Right lobe of liver (tissue), 6 donors: ENCODE data around the gene CADM2. TPM values are rescaled to one million over a fixed set of nuclear protein-coding genes. Genes with fewer than 3 reads are reported as not detected.

ENCODE experiments used
- ATAC-seq, 4 donors: fragments of 200-7000 bp; cut with Tn5 transposase; one replicate each; pipeline ENCODE4 v1.9.1; 2020; ENCODE audit warnings: mild to moderate bottlenecking in 4 of 4, moderate library complexity in 4 of 4
- DNase-seq, 3 donors: peaks; one replicate each; pipeline ENCODE4 v3.0.0-alpha.2; 2020
- H3K27ac ChIP-seq, 3 donors: fragments of 200-600 bp; one replicate each; pipeline ENCODE4 v1.8.0; 2022
- H3K27me3 ChIP-seq, 2 donors: fragments of 200-600 bp; one replicate each; pipeline ENCODE4 v1.8.0; 2022
- H3K36me3 ChIP-seq, 4 donors: fragments of 200-600 bp; sonication (generic) in 1 of 4; one replicate each; pipeline versions ENCODE4 v1.5.1 to v1.8.0; 2017 to 2022; ENCODE audit warnings: control low read depth in 1 of 4
- H3K4me1 ChIP-seq, 4 donors: fragments of 200-600 bp; sonication (generic) in 1 of 4; one replicate each; pipeline versions ENCODE4 v1.5.1 to v1.8.0; 2017 to 2022; ENCODE audit warnings: control low read depth in 1 of 4
- H3K4me3 ChIP-seq, 3 donors: fragments of 200-600 bp; one replicate each; pipeline ENCODE4 v1.8.0; 2022
- H3K9me3 ChIP-seq, 4 donors: fragments of 200-600 bp; sonication (generic) in 1 of 4; one replicate each; pipeline versions ENCODE4 v1.5.1 to v1.8.0; 2017 to 2022; ENCODE audit warnings: control low read depth in 1 of 4
- POLR2A ChIP-seq: fragments of 450-650 bp; IDR thresholded peaks from one replicate; pipeline ENCODE4 v1.6.1; 2017; ENCODE audit warnings: antibody characterized with exemption, mild to moderate bottlenecking
- WGBS: methylation state at CpG from one replicate; pipeline ENCODE4 v1.1.6; 2018; ENCODE audit warnings: low coverage, low lambda C conversion rate; ENCODE audit not compliant: insufficient coverage; ENCODE audit errors: missing lambda C conversion rate; 5-methylcytosine and 5-hydroxymethylcytosine counted together
- intact Hi-C, 2 donors: fragments of 100-400 bp; cut with DNase I; formaldehyde crosslinking; loops; one replicate each; pipeline versions ENCODE4 v1.11.2 to v1.14.1; 2022
- total RNA-seq, 6 experiments: library from RNA; depleted of rRNA in 2 of 6; stranded (reverse); fragments of >200 nt in 2 of 6; fragmentation: NEBNext Ultra II Directional in 3 of 6; extraction: Animal tissue kit (Norgen Biotek cat#: 25700) in 3 of 6; gene quantifications; one replicate each; pipeline versions ENCODE4 v1.1.0 to v1.2.4, GENCODE V29; 2016 to 2023
- TF ChIP-seq, protein P1 (sequence below), 4 donors: fragments of 200-600 bp in 3 of 4; fragments of 450-650 bp in 1 of 4; IDR thresholded peaks; one replicate each; pipeline versions ENCODE4 v1.5.1 to v1.8.0; 2016 to 2022; ENCODE audit warnings: antibody characterized with exemption in 4 of 4, mild to moderate bottlenecking in 2 of 4
- donor health status: DM: no; HTN: yes; CAD: no.
- donor health status: DM: no; HTN: no; CAD: no.
- donor health status: DM: no; HTN: no; CAD: no.
- donor health status: DM: no; HTN: yes; CAD: no.
- donor health status: DM: no; HTN: yes; CAD: no.

The CADM2 gene
- total RNA-seq, 6 experiments from 2014 or later, result under 0.01 to 1.7 (median 0.15) TPM

- Histone ChIP-seq H3K4me3 (no peak overlapping the region), H3K27ac (no peak overlapping the region), H3K27me3 (no peaks in the 10 kb centered on the region), H3K9me3 (no peaks in the 10 kb centered on the region), H3K36me3 (no peaks in the 10 kb centered on the region), H3K4me1 (no peaks in the 10 kb centered on the region)
- TF ChIP-seq, protein P1, sequence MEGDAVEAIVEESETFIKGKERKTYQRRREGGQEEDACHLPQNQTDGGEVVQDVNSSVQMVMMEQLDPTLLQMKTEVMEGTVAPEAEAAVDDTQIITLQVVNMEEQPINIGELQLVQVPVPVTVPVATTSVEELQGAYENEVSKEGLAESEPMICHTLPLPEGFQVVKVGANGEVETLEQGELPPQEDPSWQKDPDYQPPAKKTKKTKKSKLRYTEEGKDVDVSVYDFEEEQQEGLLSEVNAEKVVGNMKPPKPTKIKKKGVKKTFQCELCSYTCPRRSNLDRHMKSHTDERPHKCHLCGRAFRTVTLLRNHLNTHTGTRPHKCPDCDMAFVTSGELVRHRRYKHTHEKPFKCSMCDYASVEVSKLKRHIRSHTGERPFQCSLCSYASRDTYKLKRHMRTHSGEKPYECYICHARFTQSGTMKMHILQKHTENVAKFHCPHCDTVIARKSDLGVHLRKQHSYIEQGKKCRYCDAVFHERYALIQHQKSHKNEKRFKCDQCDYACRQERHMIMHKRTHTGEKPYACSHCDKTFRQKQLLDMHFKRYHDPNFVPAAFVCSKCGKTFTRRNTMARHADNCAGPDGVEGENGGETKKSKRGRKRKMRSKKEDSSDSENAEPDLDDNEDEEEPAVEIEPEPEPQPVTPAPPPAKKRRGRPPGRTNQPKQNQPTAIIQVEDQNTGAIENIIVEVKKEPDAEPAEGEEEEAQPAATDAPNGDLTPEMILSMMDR (IDR thresholded peaks at IDR 0.05), result no peak
- TF ChIP-seq POLR2A, result no peak
- no peak for DNase-seq
- no peak for ATAC-seq
- intact Hi-C loops, result no loop called here
- WGBS, result 69% methylated on average over 1 of the region's 1 CpG
Observed at GRCh38 chr3:85053626-85054025, 94.8 kb downstream of the CADM2 start.

DNA sequence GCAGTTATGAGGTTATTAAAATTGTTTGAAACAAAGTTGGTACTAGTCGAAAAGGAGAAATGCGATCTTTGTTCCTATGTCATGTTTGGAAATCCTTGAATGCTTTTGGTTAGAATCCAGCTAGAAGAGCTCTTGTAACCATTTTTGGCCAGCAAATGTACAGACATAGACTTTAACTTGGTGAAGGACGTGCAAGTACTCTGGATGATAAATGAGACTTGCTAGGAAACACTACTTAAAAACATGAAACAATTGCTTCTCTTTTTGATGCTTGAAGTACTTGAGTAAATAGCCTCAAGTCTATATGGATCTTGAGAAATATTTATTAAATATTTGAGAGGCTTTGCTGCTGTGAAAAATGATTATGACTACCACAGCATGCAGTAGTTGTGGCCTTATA lies 95.8 kb downstream of the CADM2 start:
- DNase-seq (no peak), ATAC-seq (no peak)
- no peak overlapping the region for H3K4me3 ChIP-seq
- no peaks in the 10 kb centered on the region for H3K27me3 ChIP-seq
- TF ChIP-seq POLR2A, result no peak
- TF ChIP-seq, protein P1 (IDR thresholded peaks at IDR 0.05), result no peak
- no peak overlapping the region for H3K27ac ChIP-seq
- intact Hi-C loops, result no loop called here
- no peaks in the 10 kb centered on the region for H3K36me3 ChIP-seq
- WGBS, result 62% methylated on average over 3 of the region's 3 CpGs
- H3K9me3 ChIP-seq, result no peaks in the 10 kb centered on the region
- H3K4me1 ChIP-seq, result no peaks in the 10 kb centered on the region

GRCh38 chr3:85068911-85069310 lies 110.1 kb downstream of the CADM2 start:
- no peak for TF ChIP-seq POLR2A
- TF ChIP-seq, protein P1 (IDR thresholded peaks at IDR 0.05), result no peak
- Histone ChIP-seq H3K4me3 (no peak overlapping the region), H3K27ac (no peak overlapping the region), H3K27me3 (no peaks in the 10 kb centered on the region), H3K4me1 (no peaks in the 10 kb centered on the region), H3K9me3 (no peaks in the 10 kb centered on the region), H3K36me3 (no peaks in the 10 kb centered on the region)
- WGBS, result 75% methylated on average over 1 of the region's 1 CpG
- intact Hi-C loops, result no loop called here
- ATAC-seq, result no peak
- no peak for DNase-seq

- H3K36me3 ChIP-seq, result no peaks in the 10 kb centered on the region
- no peak for TF ChIP-seq POLR2A
- TF ChIP-seq, protein P1 (IDR thresholded peaks at IDR 0.05), result no peak
- H3K27me3 ChIP-seq, result no peaks in the 10 kb centered on the region
- intact Hi-C loops, result no loop called here
- DNase-seq (no peak), ATAC-seq (no peak)
- no peaks in the 10 kb centered on the region for H3K4me1 ChIP-seq
- 51% methylated on average over 5 of the region's 5 CpGs for WGBS
- H3K4me3 ChIP-seq, result no peak overlapping the region
- no peak overlapping the region for H3K27ac ChIP-seq
- no peaks in the 10 kb centered on the region for H3K9me3 ChIP-seq
Observed at GRCh38 chr3:85074003-85074402, 115.2 kb downstream of the CADM2 start.

DNA sequence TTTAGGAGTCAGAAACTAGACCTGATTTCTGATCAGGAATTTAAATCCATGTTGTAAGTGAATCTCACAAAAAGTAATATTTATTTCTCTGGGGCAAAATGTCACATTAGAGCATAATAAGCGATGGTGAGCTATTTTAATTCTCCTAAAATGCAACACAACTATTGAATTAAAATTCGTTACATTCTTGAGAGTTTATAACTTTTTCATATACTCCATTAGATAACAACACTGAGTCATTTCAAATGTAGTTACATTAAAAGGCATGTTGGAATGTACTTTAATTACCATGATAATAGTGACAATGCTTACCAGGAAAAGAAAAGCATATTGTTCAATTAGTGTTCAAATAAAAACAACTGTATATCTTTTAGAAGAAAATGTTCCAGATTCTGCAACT lies 116.9 kb downstream of the CADM2 start:
- Histone ChIP-seq H3K4me1 (no peaks in the 10 kb centered on the region), H3K27me3 (no peaks in the 10 kb centered on the region), H3K36me3 (no peaks in the 10 kb centered on the region), H3K4me3 (no peak overlapping the region), H3K27ac (no peak overlapping the region), H3K9me3 (no peaks in the 10 kb centered on the region)
- no peak for DNase-seq
- no peak for ATAC-seq
- intact Hi-C loops, result no loop called here
- no peak for TF ChIP-seq POLR2A
- TF ChIP-seq, protein P1 (IDR thresholded peaks at IDR 0.05), result no peak
- 50% methylated on average over 2 of the region's 2 CpGs for WGBS
